GM15510 (cell line): Measurements from ENCODE around the gene NTSR1.

ENCODE experiments used
- POLR2A ChIP-seq: IDR thresholded peaks from 3 replicates; pipeline ENCODE4 v1.6.1; 2011; ENCODE audit warnings: borderline replicate concordance; ENCODE audit not compliant: insufficient read length; ENCODE audit errors: extremely low read depth

Gene NTSR1

DNA sequence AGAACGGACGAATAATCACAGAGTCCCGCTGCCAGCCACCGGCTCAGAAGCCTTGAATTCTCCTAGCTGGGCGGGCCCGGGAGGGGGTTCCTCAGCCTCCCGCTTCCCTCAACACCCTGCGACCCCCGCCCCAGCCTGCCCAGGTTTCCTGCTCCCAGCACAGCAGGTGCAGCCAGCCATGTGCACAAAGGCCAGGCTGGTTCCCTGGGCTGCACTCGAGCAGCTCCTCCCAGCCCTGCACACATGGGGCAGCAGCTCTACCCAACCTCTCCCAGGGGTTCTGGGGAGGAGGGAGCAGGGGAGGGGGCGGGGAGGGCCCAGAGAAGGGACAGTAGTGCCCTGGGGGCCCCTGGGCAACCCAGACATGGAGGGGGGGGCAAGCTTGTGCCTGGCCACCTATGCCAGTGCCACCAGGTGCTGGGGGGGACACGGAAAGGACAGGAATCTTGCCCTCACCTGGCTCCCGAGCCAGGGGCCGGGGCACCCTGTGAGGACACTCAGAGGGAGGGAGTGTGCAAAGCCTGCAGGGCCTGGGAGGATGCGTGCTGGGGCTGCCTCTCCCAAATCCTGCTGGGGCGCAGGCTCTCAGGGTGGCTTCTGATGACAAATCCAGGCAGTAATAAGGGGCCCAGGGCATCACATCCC lies 1.2 kb upstream of the NTSR1 start:
- TF ChIP-seq POLR2A = no peak

DNA sequence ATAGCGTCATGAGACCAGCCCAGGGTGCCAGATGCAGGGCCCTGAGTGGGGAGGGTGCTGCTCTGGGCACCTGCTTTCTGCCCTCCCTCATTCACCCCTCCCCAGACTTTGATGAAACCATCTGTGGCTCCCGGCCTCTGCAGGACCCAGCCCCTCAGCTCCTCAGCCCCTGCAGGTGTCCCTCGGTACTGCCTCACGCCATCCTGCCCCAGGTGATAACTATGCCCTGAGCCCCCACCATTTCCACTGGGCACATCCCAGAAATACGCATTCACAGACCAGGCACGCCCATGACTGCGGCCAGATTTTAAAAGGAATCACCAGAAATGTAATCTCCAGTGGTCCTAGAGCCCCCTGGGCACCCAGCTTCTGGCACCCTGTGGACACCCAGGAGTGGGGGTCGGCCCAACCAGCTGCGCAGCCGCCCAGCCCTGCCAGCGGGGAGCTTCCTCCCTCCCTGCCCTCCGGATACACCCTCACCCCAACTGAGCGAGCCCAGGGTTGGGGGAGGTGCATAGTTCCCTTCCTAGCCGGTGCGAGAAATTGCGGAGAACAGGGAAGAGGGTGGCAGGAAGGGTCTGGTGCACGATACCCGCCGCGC lies 615 bp upstream of the NTSR1 start:
- no peak for TF ChIP-seq POLR2A

DNA sequence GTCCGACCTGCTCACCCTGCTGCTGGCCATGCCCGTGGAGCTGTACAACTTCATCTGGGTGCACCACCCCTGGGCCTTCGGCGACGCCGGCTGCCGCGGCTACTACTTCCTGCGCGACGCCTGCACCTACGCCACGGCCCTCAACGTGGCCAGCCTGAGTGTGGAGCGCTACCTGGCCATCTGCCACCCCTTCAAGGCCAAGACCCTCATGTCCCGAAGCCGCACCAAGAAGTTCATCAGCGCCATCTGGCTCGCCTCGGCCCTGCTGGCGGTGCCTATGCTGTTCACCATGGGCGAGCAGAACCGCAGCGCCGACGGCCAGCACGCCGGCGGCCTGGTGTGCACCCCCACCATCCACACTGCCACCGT lies 885 bp downstream of the NTSR1 start:
- TF ChIP-seq POLR2A = no peak

DNA sequence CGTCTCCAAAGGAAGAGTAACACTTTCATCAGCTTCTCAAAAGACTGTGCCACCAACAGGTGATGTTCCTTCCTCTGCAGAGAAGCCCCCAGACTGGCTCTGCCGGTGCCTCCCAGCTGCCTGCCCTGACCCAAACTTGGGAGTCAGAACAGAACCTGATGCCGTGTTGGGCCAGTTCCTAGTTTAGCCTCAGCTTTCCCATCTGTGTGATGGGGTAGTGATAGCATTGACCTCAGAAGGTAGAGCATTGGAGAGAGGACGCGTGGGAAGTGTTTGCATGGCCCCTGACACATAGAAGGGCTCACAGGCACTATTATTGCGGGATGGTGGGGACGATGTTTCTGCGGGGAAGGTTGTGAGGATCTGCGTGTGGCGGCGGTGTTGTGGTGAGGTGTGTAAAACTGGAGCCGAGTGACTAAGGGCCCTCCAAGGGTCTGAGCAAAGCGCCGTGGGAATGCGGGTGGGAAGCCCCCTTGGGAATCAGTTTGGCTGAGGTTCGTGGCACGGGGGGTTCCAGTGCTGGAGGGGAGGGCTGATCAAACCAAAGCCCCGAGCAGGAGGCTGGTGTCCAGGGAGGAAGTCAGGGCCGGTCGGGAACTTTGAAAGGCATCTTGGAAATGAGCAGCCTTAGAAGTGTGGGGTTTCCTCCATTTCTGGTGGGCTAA lies 1.7 kb downstream of the NTSR1 start:
- no peak for TF ChIP-seq POLR2A

DNA sequence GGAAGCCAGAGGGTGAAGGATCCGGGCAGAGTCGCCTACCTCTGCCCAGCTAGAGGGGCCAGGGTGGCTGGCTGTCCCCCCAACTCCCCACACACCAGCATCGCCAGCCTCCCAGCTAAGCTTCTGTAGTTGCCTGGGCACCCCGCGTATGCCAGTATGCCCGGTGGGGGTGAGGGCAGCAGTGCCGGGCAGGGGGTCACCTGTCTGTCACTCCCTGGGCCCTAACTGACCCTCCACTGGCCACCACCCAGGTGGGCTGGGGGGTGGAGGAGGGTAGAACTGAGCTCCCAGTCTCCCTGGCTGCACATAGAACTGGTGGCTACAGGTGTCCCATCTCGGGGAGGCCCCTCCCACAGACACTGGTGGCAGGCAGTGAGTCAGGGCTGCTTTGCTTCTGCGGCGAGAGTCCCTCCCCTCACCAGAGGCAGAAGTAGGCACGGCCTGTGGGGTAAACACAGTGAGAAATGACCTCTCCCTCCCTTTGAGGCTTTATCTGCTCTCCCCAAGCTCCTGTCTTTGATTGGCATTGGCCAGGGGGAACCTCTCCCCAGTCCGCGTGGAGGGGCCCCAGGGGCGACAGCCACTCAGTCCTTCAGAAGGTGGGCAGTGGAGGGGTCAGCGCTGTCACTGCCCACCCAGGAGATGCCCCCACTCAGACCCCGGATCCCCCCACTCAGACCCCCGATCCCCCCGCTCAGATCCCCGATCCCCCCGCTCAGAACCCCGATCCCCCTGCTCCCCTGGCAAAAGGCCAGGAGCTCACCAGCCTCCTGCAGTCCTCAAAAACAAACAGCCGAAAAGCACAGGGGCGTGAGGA lies 2.5 kb downstream of the NTSR1 start:
- TF ChIP-seq POLR2A = no peak

DNA sequence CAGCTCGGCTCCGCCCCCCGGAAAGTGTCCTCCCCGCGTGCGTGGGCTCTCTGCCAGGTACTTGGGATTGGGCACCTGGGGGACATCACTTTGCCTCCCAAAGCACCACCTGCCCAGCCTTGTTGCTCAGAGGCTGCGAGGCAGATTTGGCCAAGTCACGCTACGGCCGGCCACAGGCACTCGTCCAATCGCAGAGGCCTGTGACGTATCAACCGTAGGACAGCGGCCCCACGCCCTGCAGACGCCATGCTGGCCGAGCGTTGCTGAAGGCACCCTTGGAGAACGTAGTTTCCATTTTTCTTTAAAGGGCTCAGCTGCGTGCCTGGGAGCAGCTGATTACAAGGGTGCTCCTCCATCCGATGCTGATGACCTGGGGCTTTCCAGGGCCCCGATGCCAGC lies 3.1 kb downstream of the NTSR1 start:
- TF ChIP-seq POLR2A = no peak

DNA sequence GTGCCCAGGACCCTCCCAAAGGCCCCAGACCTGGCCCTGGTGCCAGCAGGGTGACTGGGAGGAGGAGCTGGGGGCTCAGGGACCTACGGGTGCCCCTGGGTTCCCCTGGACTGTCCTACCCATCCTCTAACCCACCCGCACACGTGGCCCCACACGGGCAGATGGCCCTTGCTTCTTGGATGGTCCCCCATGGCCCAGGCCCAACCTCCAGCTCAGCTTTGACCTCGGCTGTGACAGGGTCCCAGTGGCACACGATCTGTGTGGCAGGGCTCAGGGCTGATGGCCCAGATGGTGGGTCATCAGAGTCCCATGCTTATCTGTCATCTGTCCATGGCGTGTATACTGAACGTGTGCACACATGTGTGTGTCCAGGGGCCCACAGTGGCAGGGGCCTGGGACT lies 4.0 kb downstream of the NTSR1 start:
- no peak for TF ChIP-seq POLR2A

DNA sequence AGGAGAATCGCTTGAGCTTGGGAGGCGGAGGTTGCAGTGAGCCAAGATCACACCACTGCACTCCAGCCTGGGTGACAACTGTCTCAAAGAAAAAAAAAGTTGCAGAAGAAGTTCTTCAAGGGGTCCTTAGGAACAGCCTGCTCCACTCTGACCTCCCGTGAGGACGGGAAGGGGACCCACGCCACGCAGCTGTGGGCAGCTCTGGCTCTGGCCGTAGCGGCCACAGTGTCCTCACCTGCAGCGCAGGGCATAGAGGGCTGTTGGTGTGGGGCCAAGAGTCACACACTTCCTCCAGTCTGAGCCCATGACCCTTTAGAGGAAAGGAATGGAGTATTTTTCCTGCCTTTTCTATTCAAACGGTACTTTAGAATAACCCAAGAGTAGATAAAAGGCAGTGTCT lies 5.4 kb downstream of the NTSR1 start:
- no peak for TF ChIP-seq POLR2A

DNA sequence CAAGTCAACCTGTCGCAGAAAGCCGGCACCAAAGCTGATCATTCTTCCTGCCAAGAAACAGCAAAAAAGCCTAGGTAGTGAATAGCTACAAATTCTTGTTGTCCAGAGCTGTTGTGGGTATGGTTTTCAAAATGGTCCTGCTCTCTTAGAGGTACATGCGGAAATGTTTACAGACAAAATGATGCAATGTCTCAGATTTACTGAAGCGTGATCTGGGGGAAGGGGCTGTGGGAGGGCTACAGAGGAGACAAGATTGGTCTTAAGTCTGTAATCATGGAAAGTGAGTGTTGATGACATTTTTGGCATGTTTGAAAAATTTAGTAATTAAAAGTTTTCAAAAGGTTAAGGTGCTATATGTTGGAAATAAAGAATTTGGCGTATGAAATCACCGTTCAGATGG lies 6.2 kb downstream of the NTSR1 start:
- TF ChIP-seq POLR2A = no peak

DNA sequence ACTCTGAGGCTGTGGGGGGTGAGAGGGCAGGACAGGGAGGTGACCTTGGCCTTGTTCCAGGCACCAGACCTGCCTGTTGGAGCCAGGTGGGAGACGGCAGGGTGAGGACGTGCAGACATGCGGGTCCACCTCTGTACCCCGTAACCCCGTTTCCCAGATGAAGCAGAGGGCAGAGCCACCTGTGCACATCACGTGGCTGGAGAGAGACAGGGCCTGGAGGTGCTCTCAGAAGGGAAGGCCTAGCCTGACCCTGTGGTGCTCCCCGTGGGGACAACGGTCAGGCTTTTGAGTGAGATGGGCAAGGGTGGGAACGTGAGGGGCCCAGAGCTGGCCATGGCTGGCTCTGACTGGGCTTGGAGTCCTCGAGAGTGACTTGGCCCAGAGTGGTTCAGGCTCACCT lies 6.6 kb downstream of the NTSR1 start:
- no peak for TF ChIP-seq POLR2A

DNA sequence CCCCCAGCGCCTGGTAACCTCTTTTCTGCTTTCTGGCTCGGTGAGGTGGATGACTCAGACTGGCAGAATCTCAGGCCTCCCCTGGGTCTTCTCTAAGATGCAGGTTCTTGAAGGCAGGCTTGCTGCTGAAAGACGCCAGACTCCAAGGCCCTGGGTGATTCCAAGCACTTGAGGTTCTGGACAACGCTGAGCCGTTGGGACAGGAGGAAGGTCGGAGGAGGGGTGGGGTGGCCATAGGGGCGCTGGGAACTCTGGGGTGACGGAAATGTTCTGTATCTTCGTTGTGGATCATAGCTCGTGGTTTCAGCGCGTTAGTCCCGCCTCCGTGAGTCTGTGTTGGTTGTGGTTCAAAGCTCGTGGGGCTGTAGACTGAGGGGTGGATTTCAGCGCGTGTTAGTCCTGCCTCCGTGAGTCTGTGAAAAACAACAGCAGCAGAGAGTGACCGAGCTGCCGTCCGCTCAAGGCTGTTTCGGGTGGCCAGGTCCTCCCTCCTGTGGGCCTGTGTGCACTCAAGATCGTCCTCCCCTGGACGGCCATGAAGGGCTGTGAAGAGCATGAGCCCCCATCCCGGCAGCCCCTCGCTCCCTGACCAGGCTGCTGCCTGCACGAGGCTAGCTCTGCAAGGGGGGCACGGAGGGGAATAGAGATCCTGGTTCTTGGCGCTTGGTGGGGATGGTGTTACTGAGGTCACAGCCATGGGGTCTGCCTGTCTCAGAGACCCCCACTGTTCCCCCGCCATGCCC lies 7.7 kb downstream of the NTSR1 start:
- TF ChIP-seq POLR2A = no peak

DNA sequence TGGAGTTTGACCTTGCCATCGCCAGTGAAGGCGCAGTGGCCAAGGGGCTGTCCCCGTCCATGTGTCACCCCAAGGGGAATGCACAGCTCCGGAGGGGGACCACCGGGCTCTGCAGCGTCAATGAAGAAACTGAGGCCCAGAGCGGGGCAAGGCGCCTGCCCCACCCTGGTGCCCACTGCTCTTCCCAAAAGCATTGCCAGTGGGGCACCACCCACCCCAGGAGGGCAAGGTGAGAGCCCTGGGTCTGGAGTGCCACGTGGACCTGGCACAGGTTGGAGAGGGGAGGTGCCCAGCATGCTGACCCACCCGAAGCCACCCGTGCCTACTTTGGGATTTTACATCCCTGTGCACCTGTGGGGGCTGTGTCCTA lies 8.3 kb downstream of the NTSR1 start:
- TF ChIP-seq POLR2A = no peak

DNA sequence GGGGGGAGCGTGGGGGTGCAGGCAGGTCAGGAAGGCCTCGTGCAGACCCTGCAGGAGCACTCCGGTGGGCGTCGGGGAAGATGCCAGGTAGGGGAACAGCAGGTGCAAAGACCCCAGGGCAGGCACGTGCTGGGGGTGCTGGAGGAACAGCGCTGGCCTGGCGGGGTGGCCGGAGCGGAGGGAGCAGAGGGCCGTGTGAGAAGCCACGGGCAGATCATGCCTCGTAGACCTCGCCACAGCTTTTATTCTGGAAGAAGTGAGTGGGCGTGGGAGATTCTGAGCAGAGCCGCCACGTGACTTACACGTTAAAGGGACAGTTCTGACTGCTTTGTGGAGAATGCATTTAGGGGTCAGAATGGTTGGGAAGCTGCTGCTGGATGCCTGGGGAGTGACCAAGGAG lies 9.3 kb downstream of the NTSR1 start:
- no peak for TF ChIP-seq POLR2A

DNA sequence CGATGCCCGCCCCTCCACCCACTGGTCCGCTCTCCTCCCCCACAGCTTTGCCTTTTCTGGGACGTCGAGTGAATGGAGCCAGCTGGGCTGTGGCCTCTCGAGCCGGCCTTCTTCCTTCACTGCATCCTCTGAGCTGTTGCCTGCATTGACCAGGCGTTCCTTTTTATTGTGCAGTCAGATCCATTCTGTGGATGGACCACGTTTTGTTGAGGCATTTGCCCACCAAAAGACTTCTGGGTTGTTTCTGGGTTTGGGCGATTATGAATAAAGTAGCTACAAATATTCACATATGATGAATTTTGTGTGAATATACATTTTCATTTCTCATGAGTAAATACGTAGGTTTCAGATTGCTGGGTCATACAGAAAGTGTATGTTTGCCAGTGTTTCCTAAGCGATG lies 9.9 kb downstream of the NTSR1 start:
- TF ChIP-seq POLR2A = no peak

DNA sequence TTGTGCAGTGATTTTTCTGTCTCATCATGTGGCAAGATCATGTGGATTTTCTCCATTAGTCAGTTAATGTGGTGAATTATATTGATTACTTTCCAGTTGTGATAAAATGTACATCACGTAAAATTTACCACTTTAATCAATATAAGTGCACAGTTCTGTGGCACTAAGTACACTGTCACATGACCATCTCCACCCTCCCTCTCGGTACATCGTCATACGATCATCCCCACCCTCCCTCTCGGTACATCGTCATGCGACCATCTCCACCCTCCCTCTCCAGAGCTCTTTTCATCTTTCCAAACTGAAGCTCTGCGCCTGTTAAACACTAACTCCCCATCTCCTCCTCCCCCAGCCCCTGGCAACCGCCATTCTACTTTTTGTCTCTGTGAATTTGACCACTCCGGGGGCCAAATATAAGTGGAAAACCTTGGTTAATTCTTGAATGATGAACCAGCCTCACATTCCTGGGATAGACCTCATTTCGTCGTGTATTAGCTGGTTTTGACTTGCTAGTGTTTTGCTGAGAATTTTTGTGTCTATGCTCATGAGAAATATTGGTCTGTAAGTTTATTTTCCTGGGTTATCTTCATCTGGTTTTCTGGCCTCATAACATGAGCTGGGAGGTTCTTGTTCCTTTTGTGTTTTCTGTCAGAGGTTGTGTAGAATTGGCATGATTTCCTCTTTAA lies 10.8 kb downstream of the NTSR1 start:
- TF ChIP-seq POLR2A = no peak
